ENCODE results near the gene IFNGR2.
"Not testable (repeated sequence)": the region's sequence is repeated elsewhere in the genome, so short reads cannot be mapped to it uniquely, and the experiment has no call there.

Gene IFNGR2

DNA sequence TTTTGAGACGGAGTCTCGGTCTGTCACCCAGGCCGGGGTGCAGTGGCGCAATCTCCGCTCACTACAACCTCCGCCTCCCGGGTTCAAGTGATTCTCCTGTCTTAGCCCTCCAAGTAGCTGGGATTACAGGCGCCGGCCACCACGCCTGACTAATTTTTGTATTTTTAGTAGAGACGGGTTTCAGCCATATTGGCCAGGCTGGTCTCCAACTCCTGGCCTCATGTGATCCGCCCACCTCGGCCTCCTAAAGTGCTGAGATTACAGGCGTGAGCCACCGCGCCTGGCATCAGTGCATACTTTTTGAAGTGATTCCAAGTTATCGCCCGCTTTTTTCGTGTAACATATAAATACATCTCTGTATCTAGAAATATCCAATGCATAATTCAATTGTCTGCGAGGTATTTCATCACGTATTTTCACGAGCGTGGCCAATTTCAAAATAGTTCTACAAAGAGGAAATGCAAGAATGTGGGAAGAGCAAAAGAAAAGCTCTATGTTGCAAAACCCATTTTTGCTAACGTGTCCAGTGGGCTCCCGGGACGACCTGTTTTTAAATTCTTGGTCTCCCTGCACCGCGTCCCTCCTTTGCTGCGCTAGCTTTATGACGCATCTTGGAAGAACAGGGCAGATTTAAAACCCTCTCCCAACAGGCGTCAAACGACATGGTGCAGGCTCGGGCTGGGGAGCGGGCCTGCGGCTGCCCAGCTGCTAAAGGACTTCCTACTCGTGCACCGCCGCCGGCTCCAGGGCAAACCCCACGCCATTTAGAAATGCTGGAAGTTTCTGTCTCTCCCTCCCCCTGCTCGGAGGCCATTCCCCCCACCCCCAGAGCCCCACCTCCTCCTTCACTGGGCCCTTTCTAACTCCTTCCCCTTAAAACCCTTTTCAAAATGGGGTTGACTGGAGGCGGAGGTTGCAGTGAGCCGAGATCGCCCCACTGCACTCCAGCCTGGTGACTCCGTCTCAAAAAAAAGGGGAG, 923 bp upstream of the IFNGR2 start:
- DNase-seq (ENCODE audit: low spot score), result no peak

DNA sequence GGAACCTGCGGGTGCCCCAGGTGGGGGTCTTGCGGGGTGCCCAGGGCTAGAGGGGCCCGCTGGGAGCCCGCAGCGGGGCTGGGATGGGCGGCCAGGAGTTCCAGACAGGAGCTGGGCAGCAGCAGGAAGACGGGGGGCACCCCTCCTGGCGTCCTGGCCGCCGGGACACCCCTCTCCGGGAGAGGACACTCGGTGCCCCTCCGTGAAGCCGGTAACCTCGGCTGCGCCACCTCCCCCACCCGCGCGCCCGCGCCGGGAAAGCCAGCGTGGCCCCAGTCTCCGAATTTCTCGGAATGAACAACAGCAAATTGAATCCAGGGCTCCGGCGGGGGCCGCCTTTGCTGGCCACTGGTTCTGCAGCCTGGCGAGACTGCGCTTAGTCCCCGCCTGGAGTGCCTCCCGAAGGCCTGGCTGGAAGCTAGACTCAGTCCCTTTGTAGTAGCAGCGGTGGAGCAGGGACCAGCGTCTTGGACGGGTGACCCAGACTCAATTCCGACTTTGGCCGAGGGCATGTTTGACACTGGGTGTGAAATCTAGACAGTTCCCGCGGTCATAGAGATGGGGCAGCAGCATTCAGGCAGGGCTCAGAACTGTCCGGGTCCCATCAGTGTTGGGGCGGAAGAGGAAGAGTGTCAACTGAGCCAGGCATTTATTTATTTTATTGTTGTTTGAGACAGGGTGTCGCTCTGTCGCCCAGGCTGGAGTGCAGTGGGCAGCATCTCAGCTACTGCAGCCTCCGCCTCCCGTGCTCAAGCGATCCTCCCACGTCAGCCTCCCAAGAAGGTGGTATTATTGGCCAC, 773 bp downstream of the IFNGR2 start:
- DNase-seq (ENCODE audit: low spot score), result peak; percentile 68

DNA sequence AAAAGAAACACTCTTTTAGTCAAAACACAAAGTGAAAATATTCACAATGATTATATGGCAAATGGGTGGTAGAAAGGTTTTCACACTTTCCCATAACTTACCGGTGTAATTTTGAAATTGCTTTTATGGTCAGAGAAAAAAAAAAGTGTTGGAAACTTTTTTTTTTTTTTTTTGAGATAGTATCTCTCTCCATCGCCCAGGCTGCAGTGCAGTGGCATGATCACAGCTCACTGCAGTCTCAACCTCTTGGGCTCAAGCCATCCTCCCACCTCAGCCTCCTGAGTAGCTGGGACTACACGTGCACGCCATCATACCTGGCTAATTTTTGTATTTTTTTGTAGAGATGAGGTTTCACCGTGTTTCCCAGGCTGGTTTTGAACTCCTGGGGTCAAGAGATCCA, 3.3 kb downstream of the IFNGR2 start:
- no peak for DNase-seq (ENCODE audit: low spot score)

GRCh38 chr21:33411949-33412430, 8.8 kb downstream of the IFNGR2 start:
- DNase-seq (ENCODE audit: low spot score), result no peak

DNA sequence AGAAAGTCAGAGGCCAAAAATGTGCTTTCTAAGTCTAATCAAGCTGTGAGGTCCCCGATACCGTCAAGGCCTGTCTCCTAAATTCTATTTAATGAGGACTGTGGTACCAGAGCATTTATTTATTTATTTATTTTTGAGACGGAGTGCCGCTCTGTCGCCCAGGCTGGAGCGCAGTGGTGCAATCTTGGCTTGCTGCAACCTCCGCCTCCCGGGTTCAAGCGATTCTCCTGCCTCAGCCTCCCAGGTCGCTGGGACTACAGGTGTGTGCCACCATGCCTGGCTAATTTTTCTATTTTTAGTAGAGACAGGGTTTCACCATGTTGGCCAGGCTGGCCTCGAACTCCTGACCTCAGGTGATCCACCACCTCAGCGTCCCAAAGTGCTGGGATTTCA, 9.2 kb downstream of the IFNGR2 start:
- not testable (repeated sequence) for DNase-seq (ENCODE audit: low spot score)

GRCh38 chr21:33412832-33413519, 9.8 kb downstream of the IFNGR2 start:
- DNase-seq (ENCODE audit: low spot score), result peak; percentile 97

DNA sequence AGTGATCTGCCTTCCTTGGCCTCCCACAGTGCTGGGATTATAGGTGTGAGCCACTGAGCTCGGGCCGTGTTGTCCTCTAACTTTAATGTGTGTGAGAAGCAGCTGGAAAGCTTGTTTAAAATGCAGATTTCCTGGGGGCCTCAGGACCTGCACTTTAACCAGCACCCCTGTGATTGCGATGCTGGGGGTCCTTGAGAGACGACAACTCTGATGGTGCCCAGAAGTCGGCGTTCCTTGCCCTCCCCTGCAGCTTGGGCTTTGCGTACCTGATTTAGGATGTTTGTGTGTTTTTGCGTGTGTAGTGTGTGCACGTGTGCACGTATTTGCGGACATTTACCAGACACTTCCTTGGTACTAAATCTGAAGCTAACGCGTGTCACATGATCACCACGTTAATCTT, 10.9 kb downstream of the IFNGR2 start:
- no peak for DNase-seq (ENCODE audit: low spot score)

DNA sequence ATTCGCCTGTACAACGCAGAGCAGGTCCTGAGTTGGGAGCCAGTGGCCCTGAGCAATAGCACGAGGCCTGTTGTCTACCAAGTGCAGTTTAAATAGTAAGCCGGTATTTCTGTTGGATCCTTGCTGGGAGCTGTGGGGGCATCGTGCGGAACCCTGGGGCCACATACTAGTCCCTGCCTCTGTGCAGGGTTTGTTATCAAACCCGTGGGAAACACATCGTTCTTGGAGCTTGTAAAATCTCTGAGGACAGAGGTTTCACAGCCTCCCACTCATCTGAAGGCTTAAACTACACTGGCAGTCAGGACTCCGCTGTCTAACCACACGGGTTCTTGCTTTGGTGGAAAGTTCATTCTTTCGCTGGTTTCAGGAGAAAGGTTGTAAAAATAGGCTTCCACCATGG, 11.7 kb downstream of the IFNGR2 start:
- DNase-seq (ENCODE audit: low spot score), result no peak

DNA sequence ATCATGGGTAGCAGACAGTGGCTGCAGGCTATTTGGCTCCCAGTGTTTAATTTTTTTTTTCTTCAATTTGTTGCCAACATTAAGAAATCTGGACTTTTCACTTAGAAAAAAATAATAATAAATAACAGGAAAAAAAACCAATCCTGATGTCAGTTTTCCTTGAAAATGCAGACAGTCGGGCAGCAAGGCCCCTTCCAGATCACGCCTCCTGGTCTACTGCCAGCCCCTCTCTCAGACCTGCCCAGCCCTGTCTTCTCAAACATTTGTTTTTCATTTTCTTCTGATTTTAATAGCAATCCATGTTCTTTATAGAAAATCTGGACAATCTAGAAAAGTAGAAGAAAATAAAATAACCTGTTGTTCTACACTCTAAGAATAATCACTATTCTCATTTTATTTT, 15.5 kb downstream of the IFNGR2 start:
- no peak for DNase-seq (ENCODE audit: low spot score)

DNA sequence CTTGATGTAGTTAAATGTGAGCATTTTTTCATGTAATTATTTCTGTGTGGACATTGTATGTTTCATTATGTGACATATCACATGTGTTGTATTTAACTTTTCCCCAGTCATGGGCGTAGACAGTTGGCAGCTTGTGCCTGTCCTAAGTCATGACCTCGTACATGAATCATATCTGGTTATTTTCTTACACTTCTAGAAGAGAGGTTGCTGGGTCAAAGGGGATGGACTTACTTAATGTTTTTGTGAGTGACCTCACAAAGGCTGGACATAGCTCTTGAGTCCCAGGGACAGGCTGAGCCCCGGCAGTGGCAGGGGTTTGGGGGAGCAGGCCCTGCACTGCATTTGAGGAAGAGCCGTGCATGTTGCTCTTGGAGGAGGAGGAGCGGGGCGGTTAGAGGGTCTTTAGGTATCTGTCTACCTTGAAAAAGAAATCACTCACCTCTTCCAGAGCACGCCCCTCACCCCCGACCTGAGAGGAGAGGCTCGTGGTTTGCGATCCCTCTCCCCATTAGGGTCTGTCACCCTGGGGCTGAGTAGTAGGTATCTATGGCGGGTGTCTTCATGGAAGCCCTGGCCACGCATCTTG, 16.4 kb downstream of the IFNGR2 start:
- DNase-seq (ENCODE audit: low spot score), result no peak

DNA sequence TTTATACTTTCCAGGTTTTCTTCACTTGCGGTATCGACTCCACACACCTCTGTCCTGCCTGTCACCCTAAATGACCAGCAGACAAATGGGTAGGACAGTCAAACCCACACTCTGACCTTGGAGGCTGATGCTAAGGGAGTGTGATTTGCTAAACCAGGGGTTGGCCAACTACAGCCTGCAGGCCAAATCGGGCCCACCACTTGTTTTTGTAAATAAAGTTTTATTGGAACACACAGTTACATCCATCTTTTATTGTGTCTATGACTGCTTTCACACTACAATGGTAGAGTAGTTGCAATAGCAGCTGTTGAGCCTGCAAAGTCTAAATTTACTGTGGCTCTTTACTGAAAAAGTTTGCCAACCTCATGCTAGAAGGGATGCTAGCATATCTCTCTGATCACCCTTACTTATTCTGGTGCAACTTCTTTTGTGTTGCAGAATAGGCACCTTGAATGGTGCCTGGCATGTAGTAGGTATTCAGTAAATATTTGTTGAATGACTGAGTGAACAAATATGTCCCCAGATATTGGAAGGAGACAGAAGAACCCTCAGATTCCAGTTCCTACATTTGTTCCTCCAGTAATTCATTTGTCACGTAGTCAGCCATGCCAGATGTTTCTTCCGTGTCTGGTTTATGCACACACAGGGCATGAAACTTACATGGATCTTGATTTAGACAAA, 18.6 kb downstream of the IFNGR2 start:
- no peak for DNase-seq (ENCODE audit: low spot score)

DNA sequence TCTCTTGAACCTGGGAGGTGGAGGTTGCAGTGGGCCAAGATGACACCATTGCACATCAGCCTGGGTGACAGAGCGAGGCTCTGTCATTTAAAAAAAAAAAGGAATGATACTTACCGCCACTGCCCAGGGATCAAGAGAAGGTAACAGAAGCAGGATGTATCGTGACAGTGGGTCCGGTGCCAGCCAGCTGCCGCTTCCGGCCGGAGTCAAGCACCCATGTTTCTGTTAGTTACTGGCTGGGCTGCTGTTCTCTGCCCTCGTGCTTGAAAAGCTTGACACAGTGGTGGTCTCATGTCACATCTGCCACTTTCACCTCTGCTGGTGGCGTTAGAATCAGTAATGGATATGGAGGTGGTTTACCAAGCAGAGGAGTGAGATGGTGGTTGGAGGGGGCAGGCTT, 21.0 kb downstream of the IFNGR2 start:
- no peak for DNase-seq (ENCODE audit: low spot score)

DNA sequence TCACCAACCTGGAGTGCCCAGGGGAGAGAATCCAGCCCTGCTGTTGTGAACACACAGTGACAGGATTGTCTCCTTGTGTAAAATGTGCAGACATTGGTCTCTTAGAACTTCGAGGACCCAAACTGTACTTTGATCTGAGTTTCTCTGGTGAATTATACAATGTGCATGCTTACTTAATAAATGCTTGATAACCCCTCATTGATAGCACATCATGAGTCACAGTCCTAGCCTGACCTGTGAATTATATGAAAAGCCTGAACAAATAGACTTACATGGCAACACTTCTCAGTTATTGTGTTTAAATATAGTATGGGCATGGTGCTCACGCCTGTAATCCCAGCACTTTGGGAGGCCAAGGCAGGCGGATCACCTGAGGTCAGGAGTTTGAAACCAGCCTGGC, 22.6 kb downstream of the IFNGR2 start:
- no peak for DNase-seq (ENCODE audit: low spot score)

GRCh38 chr21:33427051-33427450, 23.8 kb downstream of the IFNGR2 start:
- no peak for DNase-seq (ENCODE audit: low spot score)

DNA sequence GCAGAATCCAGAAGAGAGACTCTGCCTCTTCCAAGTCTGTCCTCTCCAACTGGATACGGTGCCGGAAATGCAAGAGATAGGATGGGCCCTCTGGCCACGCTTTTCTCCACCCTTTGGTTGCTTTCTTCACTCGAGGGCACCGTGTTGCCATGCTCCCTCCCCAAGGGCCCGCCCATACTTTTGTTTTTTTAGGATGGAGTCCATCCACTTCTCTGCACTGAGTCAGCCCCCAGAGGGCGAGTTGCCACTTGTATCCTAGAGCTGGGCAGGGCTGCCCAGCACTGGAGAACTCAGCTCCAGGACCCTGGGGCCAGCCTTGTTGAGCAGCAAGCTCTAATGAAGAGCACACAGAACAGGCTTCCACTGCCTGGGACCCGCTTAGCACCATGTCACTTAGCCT, 25.5 kb downstream of the IFNGR2 start:
- no peak for DNase-seq (ENCODE audit: low spot score)

DNA sequence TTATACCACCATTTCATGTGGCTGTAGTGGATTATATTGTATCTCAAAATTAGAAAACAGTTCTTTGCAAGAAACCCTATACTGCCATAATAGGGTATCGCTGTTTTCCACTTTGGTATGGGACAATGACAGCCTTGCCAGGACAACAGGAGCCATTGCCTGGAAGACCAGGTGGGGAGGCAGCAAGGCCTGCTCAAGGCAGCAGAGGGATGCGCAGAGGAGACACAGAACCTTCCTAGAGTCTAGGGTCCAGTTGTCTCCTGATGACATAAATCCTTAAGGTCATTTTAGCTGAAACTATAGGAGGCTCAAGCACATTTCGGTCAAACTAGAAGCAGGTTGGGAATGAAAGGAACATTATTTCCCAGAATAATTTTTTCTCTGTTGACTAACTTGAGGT, 27.6 kb downstream of the IFNGR2 start:
- DNase-seq (ENCODE audit: low spot score), result no peak

DNA sequence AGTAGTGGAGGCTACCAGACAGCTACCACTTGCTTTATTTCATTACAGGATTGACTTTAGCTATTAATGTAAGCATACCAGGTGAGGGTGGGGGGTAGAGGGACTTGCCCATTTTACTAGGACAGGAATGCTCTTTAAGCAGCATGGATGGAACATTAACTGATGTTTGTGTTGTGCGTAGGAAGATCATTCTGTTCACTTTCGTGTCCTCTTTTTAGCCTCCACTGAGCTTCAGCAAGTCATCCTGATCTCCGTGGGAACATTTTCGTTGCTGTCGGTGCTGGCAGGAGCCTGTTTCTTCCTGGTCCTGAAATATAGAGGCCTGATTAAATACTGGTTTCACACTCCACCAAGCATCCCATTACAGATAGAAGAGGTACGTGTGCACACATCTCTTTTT, 29.3 kb downstream of the IFNGR2 start:
- no peak for DNase-seq (ENCODE audit: low spot score)

- DNase-seq (ENCODE audit: low spot score), result no peak
These were observed 29.8 kb downstream of the IFNGR2 start for GRCh38 chr21:33433001-33433400.

DNA sequence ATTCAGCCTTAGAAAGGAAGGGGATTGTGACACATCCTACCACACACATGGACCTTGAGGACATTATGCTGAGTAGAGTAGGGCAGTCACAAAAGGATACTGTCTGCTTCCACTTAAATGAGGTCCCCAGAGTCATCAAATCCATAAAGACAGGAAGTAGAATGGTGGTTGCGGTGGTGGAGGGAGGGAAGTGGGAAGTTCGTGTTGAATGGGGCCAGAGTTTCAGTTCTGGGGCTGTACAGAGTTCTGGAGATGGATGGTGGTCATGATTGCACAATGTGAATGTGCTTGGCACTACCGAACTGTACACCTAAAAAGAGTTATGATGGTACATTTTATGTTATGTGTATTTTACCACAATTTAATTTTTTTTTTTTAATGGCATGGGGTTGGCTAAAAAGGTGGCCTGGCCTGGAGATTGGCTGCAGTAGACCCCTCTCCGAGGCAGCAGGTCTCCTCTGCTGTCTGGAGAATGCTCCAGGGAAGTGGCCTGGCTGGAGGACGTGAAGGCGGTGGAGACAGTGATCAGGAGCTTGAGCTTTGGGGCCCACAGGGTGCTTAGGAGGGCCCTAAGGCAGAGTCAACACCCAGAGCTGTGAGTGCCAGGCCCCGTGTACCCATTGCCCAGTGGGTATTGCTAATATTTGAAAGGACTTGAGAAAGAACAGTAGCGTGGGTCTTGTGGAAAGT, 30.4 kb downstream of the IFNGR2 start:
- DNase-seq (ENCODE audit: low spot score), result no peak

DNA sequence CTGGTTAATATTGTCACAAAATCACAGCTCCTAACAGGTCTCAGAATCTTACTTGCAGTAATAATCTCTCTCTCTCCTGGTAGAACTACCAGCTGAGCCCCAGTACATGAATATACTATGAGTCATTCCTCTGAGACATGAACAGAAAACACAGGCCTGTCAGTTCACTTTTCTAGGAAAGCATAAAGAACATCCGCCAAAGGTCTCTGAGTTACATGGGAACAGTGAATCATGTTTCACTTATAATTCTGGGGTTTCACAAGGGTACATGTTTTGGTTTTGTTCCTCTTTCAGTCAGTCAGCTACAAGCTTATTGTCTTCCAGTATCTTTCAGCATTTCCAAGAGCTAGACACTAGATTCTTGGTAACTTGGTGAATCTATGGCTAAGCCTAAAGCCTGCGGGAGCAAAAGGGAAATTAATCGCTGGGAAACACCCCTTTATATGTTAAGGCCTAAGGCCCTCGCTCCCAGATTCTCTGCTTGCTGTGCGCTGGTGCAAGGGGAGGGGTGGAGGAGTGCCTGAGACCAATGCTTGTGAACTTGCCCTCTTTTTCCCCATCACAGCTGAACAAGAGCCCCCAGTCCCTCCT, 31.7 kb downstream of the IFNGR2 start:
- peak; percentile 32 for DNase-seq (ENCODE audit: low spot score)
